GM15510 (cell line): ENCODE measurements around the gene TNPO1.

Experiments
- POLR2A ChIP-seq: IDR thresholded peaks from 3 replicates; pipeline ENCODE4 v1.6.1; 2011; ENCODE audit warnings: borderline replicate concordance; ENCODE audit not compliant: insufficient read length; ENCODE audit errors: extremely low read depth

TNPO1 gene

GRCh38 chr5:72878854-72879253 is 62.4 kb downstream of the TNPO1 start:
- no peak for TF ChIP-seq POLR2A

GRCh38 chr5:72882989-72883388 is 66.5 kb downstream of the TNPO1 start:
- no peak for TF ChIP-seq POLR2A

GRCh38 chr5:72883850-72884249 is 67.4 kb downstream of the TNPO1 start:
- TF ChIP-seq POLR2A, result no peak

- TF ChIP-seq POLR2A, result no peak
These were observed 68.4 kb downstream of the TNPO1 start for GRCh38 chr5:72884892-72885291.

- no peak for TF ChIP-seq POLR2A
These were observed 69.4 kb downstream of the TNPO1 start for GRCh38 chr5:72885824-72886223.

GRCh38 chr5:72888595-72888994 is 72.1 kb downstream of the TNPO1 start:
- TF ChIP-seq POLR2A, result no peak

GRCh38 chr5:72889324-72889723 is 72.9 kb downstream of the TNPO1 start:
- TF ChIP-seq POLR2A, result no peak

GRCh38 chr5:72892846-72893245 is 76.4 kb downstream of the TNPO1 start:
- no peak for TF ChIP-seq POLR2A

GRCh38 chr5:72895758-72896157 is 79.3 kb downstream of the TNPO1 start:
- TF ChIP-seq POLR2A, result no peak

- TF ChIP-seq POLR2A, result no peak
These were observed 90.3 kb downstream of the TNPO1 start for GRCh38 chr5:72906806-72907205.

GRCh38 chr5:72908664-72909063 is 92.2 kb downstream of the TNPO1 start:
- no peak for TF ChIP-seq POLR2A

GRCh38 chr5:72917371-72917776 is 100.9 kb downstream of the TNPO1 start:
- no peak for TF ChIP-seq POLR2A

GRCh38 chr5:72920690-72921502 is 104.4 kb downstream of the TNPO1 start:
- no peak for TF ChIP-seq POLR2A

GRCh38 chr5:72921886-72922285 is 105.4 kb downstream of the TNPO1 start:
- no peak for TF ChIP-seq POLR2A

GRCh38 chr5:72922422-72922821 is 106.0 kb downstream of the TNPO1 start:
- TF ChIP-seq POLR2A, result no peak

- no peak for TF ChIP-seq POLR2A
These were observed 109.0 kb downstream of the TNPO1 start for GRCh38 chr5:72925336-72926010.
